Measurements from ENCODE around the gene FCRL4.

DNA sequence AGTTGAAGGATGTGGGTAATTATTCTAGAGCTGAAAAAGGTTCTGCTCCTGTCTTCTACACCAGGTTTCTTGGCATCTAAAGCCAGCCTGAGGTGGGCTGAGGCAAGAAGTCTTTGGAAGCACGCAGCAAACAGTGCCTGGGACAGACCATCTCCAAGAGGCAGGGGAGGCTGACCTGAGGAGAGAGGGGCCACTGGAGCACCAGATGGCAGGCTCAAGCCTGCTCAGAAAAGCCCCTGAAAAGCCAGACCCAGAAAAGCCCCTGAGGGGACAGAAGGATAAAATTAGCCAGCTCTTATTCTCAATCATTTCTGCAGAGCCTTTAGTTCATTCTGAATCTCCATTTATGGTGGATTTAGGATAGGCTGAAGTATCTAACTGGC, 17.1 kb downstream of the FCRL4 start:
- TF ChIP-seq POLR2AphosphoS5 (IDR thresholded peaks at IDR 0.05): no peak
- TF ChIP-seq, protein P1, sequence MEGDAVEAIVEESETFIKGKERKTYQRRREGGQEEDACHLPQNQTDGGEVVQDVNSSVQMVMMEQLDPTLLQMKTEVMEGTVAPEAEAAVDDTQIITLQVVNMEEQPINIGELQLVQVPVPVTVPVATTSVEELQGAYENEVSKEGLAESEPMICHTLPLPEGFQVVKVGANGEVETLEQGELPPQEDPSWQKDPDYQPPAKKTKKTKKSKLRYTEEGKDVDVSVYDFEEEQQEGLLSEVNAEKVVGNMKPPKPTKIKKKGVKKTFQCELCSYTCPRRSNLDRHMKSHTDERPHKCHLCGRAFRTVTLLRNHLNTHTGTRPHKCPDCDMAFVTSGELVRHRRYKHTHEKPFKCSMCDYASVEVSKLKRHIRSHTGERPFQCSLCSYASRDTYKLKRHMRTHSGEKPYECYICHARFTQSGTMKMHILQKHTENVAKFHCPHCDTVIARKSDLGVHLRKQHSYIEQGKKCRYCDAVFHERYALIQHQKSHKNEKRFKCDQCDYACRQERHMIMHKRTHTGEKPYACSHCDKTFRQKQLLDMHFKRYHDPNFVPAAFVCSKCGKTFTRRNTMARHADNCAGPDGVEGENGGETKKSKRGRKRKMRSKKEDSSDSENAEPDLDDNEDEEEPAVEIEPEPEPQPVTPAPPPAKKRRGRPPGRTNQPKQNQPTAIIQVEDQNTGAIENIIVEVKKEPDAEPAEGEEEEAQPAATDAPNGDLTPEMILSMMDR (IDR thresholded peaks at IDR 0.05): no peak

All from sigmoid colon (tissue), 4 donors.